Keratinocyte (primary cell): ENCODE results near the gene CCDC28B.

Experiments
- EZH2 ChIP-seq: IDR thresholded peaks from one replicate; pipeline ENCODE4 v1.6.1; 2012; ENCODE audit warnings: inconsistent platforms, mild to moderate bottlenecking, low read length, moderate library complexity
- TF ChIP-seq, protein P1 (sequence below), 3 experiments: IDR thresholded peaks in 1 of 3; conservative IDR thresholded peaks in 1 of 3; optimal IDR thresholded peaks in 1 of 3; 2 replicates in 2 of 3; 3 replicates in 1 of 3; pipeline versions ENCODE3 to v1.5.1; 2011; ENCODE audit warnings: low read length in 3 of 3, mild to moderate bottlenecking in 3 of 3, moderate library complexity in 2 of 3, control low read depth in 1 of 3, inconsistent platforms in 1 of 3; ENCODE audit not compliant: insufficient read depth in 2 of 3; ENCODE audit errors: extremely low read depth in 1 of 3

DNA sequence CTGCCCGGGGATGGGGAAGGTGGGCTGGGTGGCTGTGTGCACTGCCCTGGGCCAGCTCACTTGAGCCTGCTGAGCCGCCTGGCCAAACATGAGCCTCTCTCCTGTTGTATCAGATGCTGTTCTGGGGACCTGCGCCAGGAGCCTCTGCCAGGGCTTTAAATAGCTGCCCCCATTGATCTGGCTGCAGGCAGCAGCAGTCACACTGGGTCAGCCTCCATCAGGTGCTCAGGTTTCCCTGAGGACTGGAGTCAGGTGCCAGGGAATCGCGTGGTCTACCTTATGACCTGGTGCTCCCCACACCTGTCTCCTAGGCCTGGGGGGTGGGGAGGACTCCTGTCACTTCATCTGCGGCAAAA lies 700 bp upstream of the CCDC28B start:
- TF ChIP-seq EZH2 = no peak
- TF ChIP-seq, protein P1, sequence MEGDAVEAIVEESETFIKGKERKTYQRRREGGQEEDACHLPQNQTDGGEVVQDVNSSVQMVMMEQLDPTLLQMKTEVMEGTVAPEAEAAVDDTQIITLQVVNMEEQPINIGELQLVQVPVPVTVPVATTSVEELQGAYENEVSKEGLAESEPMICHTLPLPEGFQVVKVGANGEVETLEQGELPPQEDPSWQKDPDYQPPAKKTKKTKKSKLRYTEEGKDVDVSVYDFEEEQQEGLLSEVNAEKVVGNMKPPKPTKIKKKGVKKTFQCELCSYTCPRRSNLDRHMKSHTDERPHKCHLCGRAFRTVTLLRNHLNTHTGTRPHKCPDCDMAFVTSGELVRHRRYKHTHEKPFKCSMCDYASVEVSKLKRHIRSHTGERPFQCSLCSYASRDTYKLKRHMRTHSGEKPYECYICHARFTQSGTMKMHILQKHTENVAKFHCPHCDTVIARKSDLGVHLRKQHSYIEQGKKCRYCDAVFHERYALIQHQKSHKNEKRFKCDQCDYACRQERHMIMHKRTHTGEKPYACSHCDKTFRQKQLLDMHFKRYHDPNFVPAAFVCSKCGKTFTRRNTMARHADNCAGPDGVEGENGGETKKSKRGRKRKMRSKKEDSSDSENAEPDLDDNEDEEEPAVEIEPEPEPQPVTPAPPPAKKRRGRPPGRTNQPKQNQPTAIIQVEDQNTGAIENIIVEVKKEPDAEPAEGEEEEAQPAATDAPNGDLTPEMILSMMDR (optimal IDR thresholded peaks at IDR 0.05 in 1 of 3, IDR thresholded peaks at IDR 0.05 in 1 of 3, conservative IDR thresholded peaks at IDR 0.05 in 1 of 3; ENCODE audit: extremely low read depth in 1 of 3, insufficient read depth in 2 of 3, low read length in 3 of 3) = no peak
